Right lobe of liver (tissue), 6 donors: ENCODE results near the gene PEG3. TPM values are rescaled to one million over a fixed set of nuclear protein-coding genes. Genes with fewer than 3 reads are reported as not detected.

Source experiments
- ATAC-seq, 4 donors: fragments of 200-7000 bp; cut with Tn5 transposase; one replicate each; pipeline ENCODE4 v1.9.1; 2020; ENCODE audit warnings: mild to moderate bottlenecking in 4 of 4, moderate library complexity in 4 of 4
- DNase-seq, 3 donors: peaks; one replicate each; pipeline ENCODE4 v3.0.0-alpha.2; 2020
- H3K27ac ChIP-seq, 3 donors: fragments of 200-600 bp; one replicate each; pipeline ENCODE4 v1.8.0; 2022
- H3K27me3 ChIP-seq, 2 donors: fragments of 200-600 bp; one replicate each; pipeline ENCODE4 v1.8.0; 2022
- H3K36me3 ChIP-seq, 4 donors: fragments of 200-600 bp; sonication (generic) in 1 of 4; one replicate each; pipeline versions ENCODE4 v1.5.1 to v1.8.0; 2017 to 2022; ENCODE audit warnings: control low read depth in 1 of 4
- H3K4me1 ChIP-seq, 4 donors: fragments of 200-600 bp; sonication (generic) in 1 of 4; one replicate each; pipeline versions ENCODE4 v1.5.1 to v1.8.0; 2017 to 2022; ENCODE audit warnings: control low read depth in 1 of 4
- H3K4me3 ChIP-seq, 3 donors: fragments of 200-600 bp; one replicate each; pipeline ENCODE4 v1.8.0; 2022
- H3K9me3 ChIP-seq, 4 donors: fragments of 200-600 bp; sonication (generic) in 1 of 4; one replicate each; pipeline versions ENCODE4 v1.5.1 to v1.8.0; 2017 to 2022; ENCODE audit warnings: control low read depth in 1 of 4
- POLR2A ChIP-seq: fragments of 450-650 bp; IDR thresholded peaks from one replicate; pipeline ENCODE4 v1.6.1; 2017; ENCODE audit warnings: antibody characterized with exemption, mild to moderate bottlenecking
- WGBS: methylation state at CpG from one replicate; pipeline ENCODE4 v1.1.6; 2018; ENCODE audit warnings: low coverage, low lambda C conversion rate; ENCODE audit not compliant: insufficient coverage; ENCODE audit errors: missing lambda C conversion rate; 5-methylcytosine and 5-hydroxymethylcytosine counted together
- intact Hi-C, 2 donors: fragments of 100-400 bp; cut with DNase I; formaldehyde crosslinking; loops; one replicate each; pipeline versions ENCODE4 v1.11.2 to v1.14.1; 2022
- total RNA-seq, 6 experiments: library from RNA; depleted of rRNA in 2 of 6; stranded (reverse); fragments of >200 nt in 2 of 6; fragmentation: NEBNext Ultra II Directional in 3 of 6; extraction: Animal tissue kit (Norgen Biotek cat#: 25700) in 3 of 6; gene quantifications; one replicate each; pipeline versions ENCODE4 v1.1.0 to v1.2.4, GENCODE V29; 2016 to 2023
- TF ChIP-seq, protein P1 (sequence below), 4 donors: fragments of 200-600 bp in 3 of 4; fragments of 450-650 bp in 1 of 4; IDR thresholded peaks; one replicate each; pipeline versions ENCODE4 v1.5.1 to v1.8.0; 2016 to 2022; ENCODE audit warnings: antibody characterized with exemption in 4 of 4, mild to moderate bottlenecking in 2 of 4
- donor health status: DM: no; HTN: yes; CAD: no.
- donor health status: DM: no; HTN: no; CAD: no.
- donor health status: DM: no; HTN: no; CAD: no.
- donor health status: DM: no; HTN: yes; CAD: no.
- donor health status: DM: no; HTN: yes; CAD: no.

PEG3 gene
- total RNA-seq, 6 experiments from 2014 or later = 3.0 to 9.5 (median 6.5) TPM

DNA sequence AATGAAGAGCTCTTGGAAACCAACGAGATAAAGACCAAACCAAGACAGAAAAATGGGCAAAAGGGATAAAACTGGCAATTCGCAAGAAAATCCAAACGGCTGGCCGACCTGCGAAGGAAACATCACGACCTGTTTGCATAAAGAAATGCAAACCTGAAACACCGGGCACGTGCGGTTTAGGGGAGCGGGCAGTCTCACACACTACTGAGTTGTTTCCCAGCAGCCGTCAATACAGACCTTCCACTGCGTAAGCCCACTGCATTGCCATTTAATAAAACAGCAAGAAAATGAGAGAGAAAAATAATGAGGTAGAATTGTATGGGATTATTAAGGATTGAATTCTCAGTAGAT lies 642 bp upstream of the PEG3 start:
- 43% methylated on average over 12 of the region's 12 CpGs for WGBS
- DNase-seq = no peak
- H3K36me3 ChIP-seq = no peaks in the 10 kb centered on the region
- no peak for ATAC-seq
- H3K4me1 ChIP-seq = no peaks in the 10 kb centered on the region
- H3K4me3 ChIP-seq = no peak overlapping the region
- no peaks in the 10 kb centered on the region for H3K9me3 ChIP-seq
- H3K27me3 ChIP-seq = no peaks in the 10 kb centered on the region
- intact Hi-C loops = no loop called here
- no peak overlapping the region for H3K27ac ChIP-seq
- TF ChIP-seq, protein P1, sequence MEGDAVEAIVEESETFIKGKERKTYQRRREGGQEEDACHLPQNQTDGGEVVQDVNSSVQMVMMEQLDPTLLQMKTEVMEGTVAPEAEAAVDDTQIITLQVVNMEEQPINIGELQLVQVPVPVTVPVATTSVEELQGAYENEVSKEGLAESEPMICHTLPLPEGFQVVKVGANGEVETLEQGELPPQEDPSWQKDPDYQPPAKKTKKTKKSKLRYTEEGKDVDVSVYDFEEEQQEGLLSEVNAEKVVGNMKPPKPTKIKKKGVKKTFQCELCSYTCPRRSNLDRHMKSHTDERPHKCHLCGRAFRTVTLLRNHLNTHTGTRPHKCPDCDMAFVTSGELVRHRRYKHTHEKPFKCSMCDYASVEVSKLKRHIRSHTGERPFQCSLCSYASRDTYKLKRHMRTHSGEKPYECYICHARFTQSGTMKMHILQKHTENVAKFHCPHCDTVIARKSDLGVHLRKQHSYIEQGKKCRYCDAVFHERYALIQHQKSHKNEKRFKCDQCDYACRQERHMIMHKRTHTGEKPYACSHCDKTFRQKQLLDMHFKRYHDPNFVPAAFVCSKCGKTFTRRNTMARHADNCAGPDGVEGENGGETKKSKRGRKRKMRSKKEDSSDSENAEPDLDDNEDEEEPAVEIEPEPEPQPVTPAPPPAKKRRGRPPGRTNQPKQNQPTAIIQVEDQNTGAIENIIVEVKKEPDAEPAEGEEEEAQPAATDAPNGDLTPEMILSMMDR (IDR thresholded peaks at IDR 0.05) = no peak
- no peak for TF ChIP-seq POLR2A

DNA sequence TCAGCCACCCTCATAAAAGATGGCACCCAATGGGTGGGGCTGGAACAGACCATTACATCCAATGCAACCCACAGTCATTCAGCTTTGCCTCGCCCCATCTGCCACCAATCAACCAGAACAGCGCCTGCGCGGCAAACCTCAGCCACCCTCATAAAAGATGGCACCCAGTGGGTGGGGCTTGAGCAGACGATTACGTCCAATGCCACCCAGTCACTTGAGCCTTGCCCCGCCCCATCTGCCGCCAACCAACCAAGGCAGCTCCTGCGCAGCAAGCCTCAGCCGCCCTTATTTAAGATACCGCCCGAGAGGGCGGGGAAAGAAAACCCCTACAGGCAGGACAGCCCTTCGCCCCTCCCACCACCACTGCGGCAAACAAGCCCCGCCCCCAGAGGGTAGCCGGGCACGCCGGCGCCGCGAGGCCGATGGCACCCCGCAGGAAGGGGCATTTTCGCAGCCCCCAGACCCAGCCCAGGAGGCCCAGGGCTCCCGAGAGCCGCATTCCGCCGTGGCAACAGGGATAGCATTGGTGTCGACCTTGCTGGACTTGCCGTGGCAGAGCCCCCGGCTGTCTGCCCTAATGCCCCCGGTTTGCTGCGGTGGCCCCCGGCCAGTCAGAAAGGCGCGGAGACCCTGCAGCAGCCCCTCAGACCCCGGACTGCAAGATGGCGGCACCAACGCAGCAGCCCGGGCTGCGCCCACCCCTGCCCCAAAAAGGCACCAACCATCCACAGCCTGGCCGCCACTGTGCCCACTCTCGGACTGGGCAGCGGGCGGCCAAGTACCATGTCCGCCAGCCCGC lies 675 bp downstream of the PEG3 start:
- no peaks in the 10 kb centered on the region for H3K9me3 ChIP-seq
- 38% methylated on average over 10 of the region's 48 CpGs for WGBS

DNA sequence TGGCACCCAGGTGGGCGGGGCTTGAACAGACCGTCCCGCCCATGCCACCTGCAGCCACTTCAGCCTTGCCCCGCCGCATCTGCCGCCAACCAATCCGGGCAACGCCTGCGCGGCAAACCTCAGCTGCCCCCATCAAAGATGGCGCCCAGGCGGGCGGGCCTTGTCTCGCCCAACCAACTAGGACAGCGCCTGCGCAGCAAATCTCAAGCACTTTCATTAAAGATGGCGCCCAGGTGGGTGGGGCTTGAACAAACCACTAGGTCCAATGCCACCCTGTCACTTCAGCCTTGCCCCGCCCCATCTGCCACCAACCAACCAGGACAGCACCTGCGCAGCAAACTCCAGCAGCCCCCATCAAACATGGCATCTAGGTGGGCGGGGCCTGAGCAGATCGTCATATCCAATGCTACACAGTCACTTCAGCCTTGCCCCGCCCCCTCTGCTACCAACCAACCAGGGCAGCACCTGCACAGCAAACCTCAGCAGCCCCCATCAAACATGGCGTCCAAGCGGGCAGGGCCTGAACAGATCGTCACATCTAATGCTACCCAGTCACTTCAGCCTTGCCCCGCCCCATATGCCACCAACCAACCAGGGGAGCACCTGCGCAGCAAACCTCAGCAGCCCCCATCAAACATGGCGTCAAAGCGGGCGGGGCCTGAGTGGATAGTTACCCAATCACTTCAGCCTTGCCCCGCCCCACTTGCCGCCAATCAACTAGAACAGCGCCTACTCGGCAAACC lies 1.4 kb downstream of the PEG3 start:
- no peak for TF ChIP-seq POLR2A
- TF ChIP-seq, protein P1 (IDR thresholded peaks at IDR 0.05) = no peak
- ATAC-seq = peak; percentile 58 to 74 (median 66)
- Histone ChIP-seq H3K27me3 (no peaks in the 10 kb centered on the region), H3K9me3 (no peaks in the 10 kb centered on the region), H3K27ac (peak overlapping the region in 1 of 3 donors; percentile 73), H3K4me3 (peak overlapping the region in 2 of 3 donors; percentile 11 to 56), H3K36me3 (no peaks in the 10 kb centered on the region), H3K4me1 (no peaks in the 10 kb centered on the region)
- intact Hi-C loops = no loop called here
- DNase-seq = peak; percentile 94 to 98 (median 97)
- 45% methylated on average over 15 of the region's 34 CpGs for WGBS

More for the DNA sequence above, 675 bp downstream of the PEG3 start:
- no peaks in the 10 kb centered on the region for H3K4me1 ChIP-seq
- TF ChIP-seq, protein P1 (IDR thresholded peaks at IDR 0.05) = no peak
- no peak for TF ChIP-seq POLR2A
- H3K27me3 ChIP-seq = no peaks in the 10 kb centered on the region
- peak; percentile 90 to 97 (median 93) for DNase-seq
- H3K36me3 ChIP-seq = no peaks in the 10 kb centered on the region
- peak overlapping the region in 2 of 3 donors; percentile 18 to 31 for H3K27ac ChIP-seq
- intact Hi-C loops = no loop called here
- peak overlapping the region; percentile 11 to 56 (median 45) for H3K4me3 ChIP-seq
- ATAC-seq = peak; percentile 54 to 66 (median 62)

DNA sequence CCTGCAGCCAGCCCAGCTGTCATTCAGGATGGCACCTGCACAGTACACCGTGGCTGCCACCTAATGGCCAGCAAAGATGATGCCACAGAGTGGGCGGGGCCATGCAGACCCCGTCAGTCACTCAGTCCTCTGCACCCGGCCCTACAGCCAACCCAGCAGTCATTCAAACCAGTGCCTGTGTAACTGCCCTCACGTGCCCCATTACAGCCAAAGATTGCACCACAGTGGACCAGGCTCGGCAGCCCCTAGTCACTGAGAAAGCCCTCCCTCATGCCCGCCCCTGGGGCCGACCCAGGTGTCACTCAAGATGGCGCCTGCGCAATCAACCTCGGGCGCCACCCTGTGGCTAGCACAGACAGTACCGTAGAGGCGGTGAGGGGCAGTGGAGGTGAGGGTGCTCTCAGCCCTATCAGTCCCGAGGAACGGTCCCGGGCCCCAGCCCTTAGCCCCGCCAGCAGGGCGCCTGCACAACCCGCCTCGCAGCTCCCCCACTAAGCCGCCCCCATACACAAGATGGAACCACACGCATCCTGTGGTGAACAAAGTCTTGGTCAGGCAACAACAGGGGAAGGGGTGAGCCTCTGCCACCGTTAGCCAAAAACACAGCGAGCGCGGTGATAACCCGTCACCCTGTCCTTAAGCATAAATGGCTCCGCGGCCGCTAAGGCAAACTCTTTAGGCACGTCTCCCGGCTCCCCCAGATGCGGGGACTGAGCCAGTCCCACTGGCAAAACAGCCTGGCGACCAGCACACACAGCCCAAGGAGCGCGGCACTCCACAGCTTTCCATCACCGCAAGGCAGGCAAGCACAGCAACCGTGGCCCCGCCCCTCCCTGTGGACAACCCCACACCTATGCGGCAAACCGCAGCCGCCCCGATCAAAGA lies 2.3 kb downstream of the PEG3 start:
- DNase-seq (peak; percentile 72 to 91 (median 83)), ATAC-seq (peak; percentile 42 to 55 (median 50))
- peak overlapping the region; percentile 38 to 56 (median 48) for H3K4me3 ChIP-seq
- H3K27me3 ChIP-seq = no peaks in the 10 kb centered on the region
- no peaks in the 10 kb centered on the region for H3K9me3 ChIP-seq
- intact Hi-C loops = no loop called here
- H3K4me1 ChIP-seq = no peaks in the 10 kb centered on the region
- TF ChIP-seq POLR2A = peak; percentile 58
- TF ChIP-seq, protein P1 (IDR thresholded peaks at IDR 0.05) = peak; percentile 31 to 61 (median 44)
- H3K36me3 ChIP-seq = no peaks in the 10 kb centered on the region
- peak overlapping the region; percentile 37 to 73 (median 52) for H3K27ac ChIP-seq
- WGBS = 50% methylated on average over 2 of the region's 44 CpGs
